ENCODE data around the gene PJVK. TPM values are rescaled to one million over a fixed set of nuclear protein-coding genes. Genes with fewer than 3 reads are reported as not detected.

The PJVK gene
- total and polyA plus RNA-seq, 2 of the 4 experiments (the other 2 are of a cell fraction): 0.72 to 2.4 TPM

DNA sequence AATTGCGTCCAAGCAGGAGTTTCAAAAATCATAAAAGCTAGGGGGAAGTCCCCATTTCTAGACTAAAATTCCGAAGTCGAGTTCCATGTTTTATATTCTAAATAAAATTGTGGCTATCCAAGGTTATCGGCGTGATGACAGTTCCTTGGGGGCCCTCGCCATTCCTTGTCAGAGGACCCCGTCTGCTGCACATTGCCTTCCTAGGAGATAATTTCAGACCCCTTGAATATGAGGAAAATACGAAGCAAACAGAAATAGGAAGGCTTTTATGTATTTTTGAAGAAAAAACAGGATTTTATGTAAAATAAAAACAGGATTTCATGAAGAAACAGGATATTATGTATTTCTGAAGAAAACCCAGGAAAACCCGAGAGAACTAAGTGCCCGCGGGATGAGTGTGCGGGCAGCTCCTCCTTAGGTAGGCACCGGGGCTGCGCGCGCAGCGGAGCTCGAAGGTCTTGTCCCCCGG is 28.6 kb downstream of the PJVK start:
- H3K27me3 ChIP-seq (ENCODE audit: control insufficient read depth, insufficient read depth, low read length): no peaks in the 10 kb centered on the region
- TF ChIP-seq RFX5 (IDR thresholded peaks at IDR 0.05; ENCODE audit: low read depth, low read length) (no peak), USF2 (IDR thresholded peaks at IDR 0.05; ENCODE audit: low read depth, low read length) (no peak), RCOR1 (IDR thresholded peaks at IDR 0.05; ENCODE audit: insufficient replicate concordance, low read length) (no peak), NFE2L2 (IDR thresholded peaks at IDR 0.05; ENCODE audit: low read depth, low read length) (no peak), CHD1 (IDR thresholded peaks at IDR 0.05; ENCODE audit: low read depth, low read length) (no peak), MAFK (IDR thresholded peaks at IDR 0.05; ENCODE audit: low read depth, low read length) (no peak), POLR2A (IDR thresholded peaks at IDR 0.05; ENCODE audit: low read depth, low read length) (no peak)
- peaks cover 10% of the 10 kb centered on the region for H3K9me1 ChIP-seq (ENCODE audit: insufficient read depth, low read length)
- H3K4me3 ChIP-seq (ENCODE audit: insufficient read depth, low read depth, low read length): peak overlapping the region; percentile 21; the same call in 1 of the 2 replicates
- no peak overlapping the region for H2AK5ac ChIP-seq (ENCODE audit: low read depth, low read length)
- ChIA-PET POLR2A (ENCODE audit: unreplicated experiment) (no interaction called here), CTCF (interaction anchor here (0.5 kb wide), 1 partner anchor 35 kb away, joined by 7 read pairs; no protein-coding TSS in a partner anchor)
- peak overlapping the region; percentile 51 for H2BK5ac ChIP-seq (ENCODE audit: low read depth, low read length, poor library complexity, severe bottlenecking)
- peak overlapping the region; percentile 52 for H3K4me2 ChIP-seq (ENCODE audit: low read depth, low read length)
- peak overlapping the region; percentile 22; the same call in 1 of the 2 replicates for H3K4ac ChIP-seq (ENCODE audit: low read depth, low read length)
- H3K36me3 ChIP-seq (ENCODE audit: control insufficient read depth, insufficient read depth, low read length): no peaks in the 10 kb centered on the region
- peak overlapping the region; percentile 67 for H4K5ac ChIP-seq (ENCODE audit: low read depth, low read length)
- peak overlapping the region; percentile 86 to 92 for H4K8ac ChIP-seq (ENCODE audit: low read depth in 2 of 2, low read length in 2 of 2)
- BruUV-seq (replicated peaks): no TSS peak
- peak overlapping the region; percentile 84 for H2AFZ ChIP-seq (replicated peaks; ENCODE audit: low read length, poor library complexity)
- ATAC-seq (ENCODE audit: low read depth): no peak
- H4K91ac ChIP-seq (ENCODE audit: insufficient read depth, low read depth, low read length): no peak overlapping the region
- peak overlapping the region; percentile 40 for H3K9ac ChIP-seq (ENCODE audit: low read depth, low read length)
- peak overlapping the region; percentile 74; the same call in 1 of the 2 replicates for H3K27ac ChIP-seq (ENCODE audit: insufficient read depth, low read length)
- H3K14ac ChIP-seq (replicated peaks; ENCODE audit: low read depth, low read length): no peak overlapping the region
- H2BK15ac ChIP-seq (ENCODE audit: low read depth, low read length): no peak overlapping the region
- in situ Hi-C loops (cut with MboI; ENCODE audit: low sequenced_read_pairs) (no loop called here), intact Hi-C loops (cut with micrococcal nuclease) (no loop called here), dilution Hi-C loops (cut with HindIII; ENCODE audit: low sequenced_read_pairs, unreplicated experiment) (no loop called here)
- H2BK120ac ChIP-seq (ENCODE audit: low read depth, low read length): no peak overlapping the region
- no peak overlapping the region for H3K23ac ChIP-seq (ENCODE audit: low read depth, low read length)
- no peak overlapping the region for H2AK9ac ChIP-seq (replicated peaks; ENCODE audit: low read depth, low read length, poor library complexity)
- no peak overlapping the region for H3K56ac ChIP-seq (ENCODE audit: extremely low read depth, insufficient read depth, low read length)
- H3K18ac ChIP-seq (ENCODE audit: low read depth, low read length): no peak overlapping the region
- peaks cover 26% of the 10 kb centered on the region for H4K20me1 ChIP-seq (ENCODE audit: insufficient read depth, low read length)
- DNase-seq: no peak
- WGBS, 2 experiments (ENCODE audit: extremely low coverage in 2 of 2, insufficient read length in 1 of 2): no CpG with 5 or more reads among the region's 19 CpGs
- no peaks in the 10 kb centered on the region for H3K9me3 ChIP-seq (ENCODE audit: control insufficient read depth, insufficient read depth, low read length)
- peaks cover 18 to 44% of the 10 kb centered on the region in 2 experiments for H3K79me1 ChIP-seq (ENCODE audit: low read depth in 1 of 2, low read length in 2 of 2)
- peaks cover 8% of the 10 kb centered on the region for H3K4me1 ChIP-seq (ENCODE audit: control insufficient read depth, insufficient read depth, low read length)
- no peak overlapping the region for H2BK20ac ChIP-seq (ENCODE audit: low read depth, low read length)
